Gastrocnemius medialis (tissue), 4 donors: ENCODE data around the gene KCNAB2. TPM values are rescaled to one million over a fixed set of nuclear protein-coding genes. Genes with fewer than 3 reads are reported as not detected.

ENCODE experiments used
- ATAC-seq, 2 donors: fragments of 150-250 bp; one replicate each; pipeline ENCODE4 v1.9.1; 2016
- DNase-seq, 2 donors: peaks; one replicate each; pipeline ENCODE4 v3.0.0-alpha.2; 2019
- H3K27ac ChIP-seq, 4 donors: fragments of 200-600 bp; sonication (generic); 1 replicate in 1 of 4; 2 replicates in 3 of 4; pipeline ENCODE4 v1.5.1; 2016 to 2018; ENCODE audit warnings: mild to moderate bottlenecking in 2 of 4, moderate library complexity in 1 of 4
- H3K27me3 ChIP-seq, 3 donors: fragments of 200-600 bp; sonication (generic) in 2 of 3; 1 replicate in 1 of 3; 2 replicates in 2 of 3; pipeline versions ENCODE4 v1.5.1 to v1.6.0; 2016 to 2019; ENCODE audit warnings: mild to moderate bottlenecking in 1 of 3, moderate library complexity in 1 of 3
- H3K36me3 ChIP-seq, 2 donors: fragments of 200-600 bp; sonication (generic) in 1 of 2; one replicate each; pipeline ENCODE4 v1.5.1; 2017 to 2018
- H3K4me1 ChIP-seq, 2 donors: fragments of 200-600 bp; sonication (generic) in 1 of 2; one replicate each; pipeline ENCODE4 v1.5.1; 2016 to 2017; ENCODE audit warnings: mild to moderate bottlenecking in 2 of 2
- H3K4me3 ChIP-seq, 4 donors: fragments of 200-600 bp; sonication (generic) in 3 of 4; 1 replicate in 1 of 4; 2 replicates in 3 of 4; pipeline ENCODE4 v1.5.1; 2016 to 2019; ENCODE audit warnings: mild to moderate bottlenecking in 2 of 4
- H3K9me3 ChIP-seq, 3 donors: fragments of 200-600 bp; sonication (generic) in 2 of 3; 1 replicate in 1 of 3; 2 replicates in 2 of 3; pipeline ENCODE4 v1.5.1; 2016 to 2019
- CTCF ChIP-seq, 5 experiments: fragments of 450-650 bp in 3 of 5; fragments of 200-600 bp in 2 of 5; sonication (generic) in 2 of 5; IDR thresholded peaks in 4 of 5; conservative IDR thresholded peaks in 1 of 5; 1 replicate in 4 of 5; 2 replicates in 1 of 5; pipeline ENCODE4 v1.5.1; 2016 to 2019; ENCODE audit warnings: antibody characterized with exemption in 5 of 5, mild to moderate bottlenecking in 3 of 5, moderate library complexity in 3 of 5
- POLR2A ChIP-seq, 2 donors: fragments of 450-650 bp; IDR thresholded peaks; one replicate each; pipeline ENCODE4 v1.6.1; 2017; ENCODE audit warnings: antibody characterized with exemption in 2 of 2, mild to moderate bottlenecking in 2 of 2, moderate library complexity in 2 of 2
- in situ Hi-C, 4 donors: fragments of 200-750 bp; cut with MboI; loops; one replicate each; pipeline versions ENCODE4 v1.15.0 to v1.8.0; 2017; ENCODE audit warnings: low sequenced_read_pairs in 4 of 4
- intact Hi-C: fragments of 100-400 bp; cut with DNase I; formaldehyde crosslinking; loops from one replicate; pipeline ENCODE4 v1.15.1; 2023; ENCODE audit warnings: low total_unique reads
- total RNA-seq, 4 donors: library from RNA; depleted of rRNA; stranded (reverse); fragments of >200 nt; gene quantifications; one replicate each; pipeline versions ENCODE4 v1.1.0 to v1.2.3, GENCODE V29; 2016

Gene KCNAB2
- total RNA-seq, 4 donors from 2014 or later = 2.8 to 7.8 (median 4.5) TPM

GRCh38 chr1:6045110-6045502 lies 582 bp upstream of the KCNAB2 start:
- Histone ChIP-seq H3K27ac (no peak overlapping the region), H3K27me3 (no peaks in the 10 kb centered on the region), H3K4me1 (no peaks in the 10 kb centered on the region), H3K9me3 (no peaks in the 10 kb centered on the region), H3K36me3 (no peaks in the 10 kb centered on the region), H3K4me3 (no peak overlapping the region)
- DNase-seq (no peak), ATAC-seq (no peak)
- in situ Hi-C loops (no loop called here), intact Hi-C loops (no loop called here)
- TF ChIP-seq CTCF (IDR thresholded peaks at IDR 0.05 in 4 of 5, conservative IDR thresholded peaks at IDR 0.05 in 1 of 5) = no peak
- TF ChIP-seq POLR2A (IDR thresholded peaks at IDR 0.05) = no peak

- no peaks in the 10 kb centered on the region for H3K27me3 ChIP-seq
- no peaks in the 10 kb centered on the region for H3K9me3 ChIP-seq
- H3K36me3 ChIP-seq = no peaks in the 10 kb centered on the region
- intact Hi-C loops (no loop called here), in situ Hi-C loops (no loop called here)
- no peak overlapping the region for H3K4me3 ChIP-seq
- TF ChIP-seq CTCF (IDR thresholded peaks at IDR 0.05 in 4 of 5, conservative IDR thresholded peaks at IDR 0.05 in 1 of 5) (no peak), POLR2A (IDR thresholded peaks at IDR 0.05) (no peak)
- no peaks in the 10 kb centered on the region for H3K4me1 ChIP-seq
- no peak overlapping the region for H3K27ac ChIP-seq
- ATAC-seq (no peak), DNase-seq (no peak)
Measured at GRCh38 chr1:6046279-6046678, 591 bp downstream of the KCNAB2 start.

GRCh38 chr1:6048179-6048867 lies 2.6 kb downstream of the KCNAB2 start:
- Histone ChIP-seq H3K4me3 (no peak overlapping the region), H3K4me1 (no peaks in the 10 kb centered on the region), H3K36me3 (no peaks in the 10 kb centered on the region), H3K9me3 (no peaks in the 10 kb centered on the region), H3K27me3 (no peaks in the 10 kb centered on the region), H3K27ac (no peak overlapping the region)
- in situ Hi-C loops (no loop called here), intact Hi-C loops (no loop called here)
- no peak for ATAC-seq
- TF ChIP-seq POLR2A (IDR thresholded peaks at IDR 0.05) = no peak
- no peak for TF ChIP-seq CTCF (IDR thresholded peaks at IDR 0.05 in 4 of 5, conservative IDR thresholded peaks at IDR 0.05 in 1 of 5)
- no peak for DNase-seq

- Histone ChIP-seq H3K27ac (no peak overlapping the region), H3K4me3 (no peak overlapping the region), H3K4me1 (no peaks in the 10 kb centered on the region), H3K36me3 (no peaks in the 10 kb centered on the region), H3K27me3 (no peaks in the 10 kb centered on the region), H3K9me3 (no peaks in the 10 kb centered on the region)
- intact Hi-C loops (no loop called here), in situ Hi-C loops (no loop called here)
- ATAC-seq (no peak), DNase-seq (no peak)
- TF ChIP-seq CTCF (IDR thresholded peaks at IDR 0.05 in 4 of 5, conservative IDR thresholded peaks at IDR 0.05 in 1 of 5) (no peak), POLR2A (IDR thresholded peaks at IDR 0.05) (no peak)
Measured at GRCh38 chr1:6049419-6049818, 3.7 kb downstream of the KCNAB2 start.

- H3K27me3 ChIP-seq = no peaks in the 10 kb centered on the region
- no peak overlapping the region for H3K4me3 ChIP-seq
- H3K9me3 ChIP-seq = no peaks in the 10 kb centered on the region
- TF ChIP-seq POLR2A (IDR thresholded peaks at IDR 0.05) (no peak), CTCF (IDR thresholded peaks at IDR 0.05 in 4 of 5, conservative IDR thresholded peaks at IDR 0.05 in 1 of 5) (no peak)
- no peaks in the 10 kb centered on the region for H3K4me1 ChIP-seq
- no peak overlapping the region for H3K27ac ChIP-seq
- ATAC-seq (no peak), DNase-seq (no peak)
- intact Hi-C loops = no loop called here
- H3K36me3 ChIP-seq = no peaks in the 10 kb centered on the region
- in situ Hi-C loops = no loop called here
Measured at GRCh38 chr1:6051423-6051822, 5.7 kb downstream of the KCNAB2 start.
